Uterus (tissue), 4 donors: Measurements from ENCODE around the gene CELF2. TPM values are rescaled to one million over a fixed set of nuclear protein-coding genes. Genes with fewer than 3 reads are reported as not detected.

ENCODE experiments used
- DNase-seq, 2 donors: peaks; one replicate each; pipeline ENCODE4 v3.0.0-alpha.2; 2019 to 2020
- H3K27ac ChIP-seq, 2 donors: fragments of 200-600 bp; sonication (generic); 1 replicate in 1 of 2; 2 replicates in 1 of 2; pipeline ENCODE4 v1.5.1; 2016 to 2018
- H3K27me3 ChIP-seq, 2 donors: fragments of 200-600 bp; sonication (generic); one replicate each; pipeline ENCODE4 v1.5.1; 2018 to 2019; ENCODE audit warnings: control low read depth in 1 of 2
- H3K36me3 ChIP-seq, 2 donors: fragments of 200-600 bp; sonication (generic); one replicate each; pipeline ENCODE4 v1.5.1; 2019; ENCODE audit warnings: control low read depth in 1 of 2
- H3K4me1 ChIP-seq, 2 donors: fragments of 200-600 bp; sonication (generic); one replicate each; pipeline ENCODE4 v1.5.1; 2018 to 2019; ENCODE audit warnings: control low read depth in 1 of 2
- H3K4me3 ChIP-seq, 2 donors: fragments of 200-600 bp; sonication (generic); 1 replicate in 1 of 2; 2 replicates in 1 of 2; pipeline ENCODE4 v1.5.1; 2018 to 2019; ENCODE audit warnings: mild to moderate bottlenecking in 1 of 2
- H3K9me3 ChIP-seq, 2 donors: fragments of 200-600 bp; sonication (generic); one replicate each; pipeline ENCODE4 v1.5.1; 2019; ENCODE audit warnings: control low read depth in 1 of 2
- POLR2A ChIP-seq, 2 donors: fragments of 450-650 bp; IDR thresholded peaks; one replicate each; pipeline ENCODE4 v1.6.1; 2016; ENCODE audit warnings: antibody characterized with exemption in 2 of 2, mild to moderate bottlenecking in 1 of 2, moderate library complexity in 1 of 2
- intact Hi-C: fragments of 100-400 bp; cut with DNase I; formaldehyde crosslinking; loops from one replicate; pipeline ENCODE4 v1.15.1; 2023; ENCODE audit warnings: low total_unique reads
- total RNA-seq, 4 donors: library from RNA; depleted of rRNA in 3 of 4; stranded (reverse); fragments of >200 nt in 3 of 4; gene quantifications; one replicate each; pipeline versions ENCODE4 v1.1.0 to v1.2.4, GENCODE V29; 2014 to 2023
- TF ChIP-seq, protein P1 (sequence below), 4 experiments: fragments of 200-600 bp in 2 of 4; fragments of 450-650 bp in 2 of 4; sonication (generic) in 2 of 4; IDR thresholded peaks; one replicate each; pipeline ENCODE4 v1.5.1; 2016 to 2019; ENCODE audit warnings: antibody characterized with exemption in 4 of 4, mild to moderate bottlenecking in 2 of 4, moderate library complexity in 1 of 4
- donor health status: DM: yes; HTN: yes; CAD: no.

The CELF2 gene
- total RNA-seq, 4 donors from 2014 or later, result 12.8 to 59.2 (median 44.0) TPM

DNA sequence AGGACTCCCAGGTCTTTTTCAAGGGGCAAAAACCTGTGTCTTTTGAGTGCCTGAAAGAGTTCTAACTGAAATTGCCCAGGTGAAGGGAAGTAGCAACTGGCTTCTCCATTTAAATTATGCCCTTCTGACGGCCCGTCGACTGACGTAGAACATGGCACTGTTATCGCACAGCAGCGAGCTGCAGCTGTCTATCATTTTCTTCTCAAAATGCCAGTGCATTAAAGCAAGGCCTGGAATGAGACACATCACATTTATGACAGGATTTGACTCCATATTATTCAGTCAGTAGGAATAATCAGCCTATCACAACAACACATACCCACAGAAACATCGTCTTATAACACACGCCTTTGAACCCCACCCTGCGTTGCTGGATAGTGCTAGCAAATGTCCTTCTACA lies 69.7 kb downstream of the CELF2 start:
- Histone ChIP-seq H3K36me3 (no peaks in the 10 kb centered on the region), H3K4me3 (no peak overlapping the region), H3K9me3 (no peaks in the 10 kb centered on the region), H3K27me3 (no peaks in the 10 kb centered on the region), H3K4me1 (no peaks in the 10 kb centered on the region), H3K27ac (no peak overlapping the region)
- DNase-seq, result no peak
- intact Hi-C loops, result no loop called here
- no peak for TF ChIP-seq POLR2A (IDR thresholded peaks at IDR 0.05)
- TF ChIP-seq, protein P1, sequence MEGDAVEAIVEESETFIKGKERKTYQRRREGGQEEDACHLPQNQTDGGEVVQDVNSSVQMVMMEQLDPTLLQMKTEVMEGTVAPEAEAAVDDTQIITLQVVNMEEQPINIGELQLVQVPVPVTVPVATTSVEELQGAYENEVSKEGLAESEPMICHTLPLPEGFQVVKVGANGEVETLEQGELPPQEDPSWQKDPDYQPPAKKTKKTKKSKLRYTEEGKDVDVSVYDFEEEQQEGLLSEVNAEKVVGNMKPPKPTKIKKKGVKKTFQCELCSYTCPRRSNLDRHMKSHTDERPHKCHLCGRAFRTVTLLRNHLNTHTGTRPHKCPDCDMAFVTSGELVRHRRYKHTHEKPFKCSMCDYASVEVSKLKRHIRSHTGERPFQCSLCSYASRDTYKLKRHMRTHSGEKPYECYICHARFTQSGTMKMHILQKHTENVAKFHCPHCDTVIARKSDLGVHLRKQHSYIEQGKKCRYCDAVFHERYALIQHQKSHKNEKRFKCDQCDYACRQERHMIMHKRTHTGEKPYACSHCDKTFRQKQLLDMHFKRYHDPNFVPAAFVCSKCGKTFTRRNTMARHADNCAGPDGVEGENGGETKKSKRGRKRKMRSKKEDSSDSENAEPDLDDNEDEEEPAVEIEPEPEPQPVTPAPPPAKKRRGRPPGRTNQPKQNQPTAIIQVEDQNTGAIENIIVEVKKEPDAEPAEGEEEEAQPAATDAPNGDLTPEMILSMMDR (IDR thresholded peaks at IDR 0.05), result no peak

DNA sequence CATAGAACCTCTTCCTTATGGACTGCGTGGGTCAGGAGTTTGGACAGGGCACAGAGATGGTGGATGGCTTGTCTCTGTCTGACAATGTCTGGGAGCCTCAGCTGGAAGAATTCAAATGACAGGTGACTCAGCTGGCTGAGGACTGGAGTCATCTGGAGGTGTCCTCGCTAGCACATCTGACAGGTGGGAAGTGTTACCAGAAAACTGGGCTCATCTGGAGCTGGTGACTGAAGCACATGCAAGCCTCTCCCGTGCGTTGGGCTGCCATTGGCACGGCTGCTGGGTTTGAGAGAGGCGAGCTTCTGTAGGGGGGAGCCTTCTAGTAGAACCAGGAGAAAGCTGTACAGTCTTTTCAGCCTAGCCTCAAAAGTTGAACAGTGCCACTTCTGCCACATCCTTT lies 71.0 kb downstream of the CELF2 start:
- no peaks in the 10 kb centered on the region for H3K36me3 ChIP-seq
- TF ChIP-seq, protein P1 (IDR thresholded peaks at IDR 0.05), result no peak
- no peak for TF ChIP-seq POLR2A (IDR thresholded peaks at IDR 0.05)
- no peaks in the 10 kb centered on the region for H3K27me3 ChIP-seq
- no peaks in the 10 kb centered on the region for H3K4me1 ChIP-seq
- intact Hi-C loops, result no loop called here
- no peak for DNase-seq
- H3K9me3 ChIP-seq, result no peaks in the 10 kb centered on the region
- no peak overlapping the region for H3K27ac ChIP-seq
- H3K4me3 ChIP-seq, result no peak overlapping the region

DNA sequence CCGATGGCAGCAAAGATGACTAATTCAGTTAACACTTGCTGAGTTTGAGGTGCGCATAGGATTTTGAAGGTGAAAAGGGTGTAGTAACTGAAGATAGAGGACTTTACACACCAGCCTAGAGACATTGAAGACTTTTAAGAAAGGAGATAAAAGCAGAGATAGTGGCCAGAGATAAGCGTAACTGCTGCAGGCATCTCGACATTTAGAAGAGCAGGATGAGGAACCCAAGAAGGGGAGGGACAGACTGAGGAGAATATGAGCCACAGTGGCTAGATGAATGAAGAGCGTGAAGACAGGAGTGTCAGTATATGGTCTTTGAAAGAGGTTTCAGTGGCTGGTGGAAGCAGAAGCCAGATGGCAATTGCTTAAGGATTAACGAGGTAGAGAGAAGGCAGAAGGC lies 71.6 kb downstream of the CELF2 start:
- Histone ChIP-seq H3K27me3 (no peaks in the 10 kb centered on the region), H3K27ac (no peak overlapping the region), H3K9me3 (no peaks in the 10 kb centered on the region), H3K4me3 (no peak overlapping the region), H3K4me1 (no peaks in the 10 kb centered on the region), H3K36me3 (no peaks in the 10 kb centered on the region)
- DNase-seq, result no peak
- no peak for TF ChIP-seq POLR2A (IDR thresholded peaks at IDR 0.05)
- TF ChIP-seq, protein P1 (IDR thresholded peaks at IDR 0.05), result no peak
- intact Hi-C loops, result no loop called here

DNA sequence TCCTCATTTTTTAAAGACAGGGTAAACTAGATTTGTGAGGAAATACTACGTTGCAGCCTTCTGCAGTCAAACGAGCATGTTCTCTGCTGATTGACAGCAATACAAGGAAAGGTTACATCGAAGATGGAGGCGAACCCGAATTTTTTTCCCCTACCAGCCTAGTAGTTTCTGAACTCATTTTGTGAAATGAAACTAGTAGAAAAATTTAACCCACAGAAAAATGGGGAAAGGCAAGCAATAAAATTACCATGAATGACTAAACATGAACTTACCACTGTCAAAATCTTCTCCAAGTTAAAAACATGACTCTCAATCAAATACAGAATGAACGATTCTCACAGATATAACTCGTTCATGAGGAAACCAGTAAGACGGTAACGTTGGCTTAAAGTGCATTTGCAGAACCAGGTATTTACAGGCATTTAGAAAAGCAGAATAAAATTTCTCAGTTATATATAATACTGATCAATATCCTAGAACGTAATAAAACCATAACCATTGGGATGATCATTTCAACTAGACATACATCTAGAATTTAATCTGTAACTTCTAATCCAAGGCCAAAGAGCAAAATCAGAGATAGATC lies 73.9 kb downstream of the CELF2 start:
- intact Hi-C loops, result no loop called here
- no peak for DNase-seq
- Histone ChIP-seq H3K9me3 (no peaks in the 10 kb centered on the region), H3K4me1 (no peaks in the 10 kb centered on the region), H3K36me3 (no peaks in the 10 kb centered on the region), H3K4me3 (no peak overlapping the region), H3K27ac (no peak overlapping the region), H3K27me3 (no peaks in the 10 kb centered on the region)
- TF ChIP-seq, protein P1 (IDR thresholded peaks at IDR 0.05), result no peak
- TF ChIP-seq POLR2A (IDR thresholded peaks at IDR 0.05), result no peak

DNA sequence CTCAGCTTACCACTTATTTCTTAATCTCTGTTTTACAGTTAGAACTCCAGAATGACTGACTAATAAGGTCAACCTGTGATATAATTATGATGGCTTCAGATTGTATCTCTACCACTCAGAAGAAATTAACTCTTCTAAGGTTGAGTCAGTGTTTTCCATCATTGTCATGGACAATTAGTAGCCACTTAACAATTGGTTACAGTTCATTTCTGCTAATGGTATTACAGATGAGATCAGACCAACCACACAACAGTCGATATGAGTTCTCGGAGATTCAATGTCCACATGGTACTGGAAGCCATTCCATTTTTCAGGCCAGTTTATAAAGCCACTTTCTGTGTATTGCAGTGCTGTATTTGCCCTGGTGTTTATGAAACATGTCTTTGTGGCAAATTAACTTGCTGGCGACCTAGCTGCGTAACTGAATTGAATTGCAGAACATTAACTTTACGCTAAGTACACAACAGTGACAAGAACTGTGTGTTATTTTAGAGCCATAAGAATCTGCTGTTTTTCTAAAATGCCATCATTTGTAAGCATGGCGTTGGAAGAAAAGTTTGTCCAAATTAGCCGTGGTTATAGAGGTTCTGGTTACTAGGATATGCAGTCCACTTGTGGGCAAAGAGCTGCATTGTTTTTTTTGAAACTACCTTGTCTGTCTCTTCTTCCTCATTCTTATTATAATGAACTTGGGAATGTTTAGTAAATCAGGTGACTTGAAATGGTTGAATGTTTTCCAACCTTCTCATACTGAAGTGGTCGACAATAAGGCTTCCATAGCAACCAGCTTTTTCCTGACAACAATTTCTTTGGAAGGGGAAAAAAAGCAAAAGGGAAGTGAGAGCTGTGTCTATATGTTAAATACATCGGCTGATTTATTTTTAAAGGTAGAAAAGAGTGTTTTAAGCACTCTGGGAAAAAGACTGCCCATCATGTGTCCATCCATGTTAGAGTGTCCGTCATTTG lies 76.4 kb downstream of the CELF2 start:
- no peaks in the 10 kb centered on the region for H3K36me3 ChIP-seq
- no peak overlapping the region for H3K27ac ChIP-seq
- no peaks in the 10 kb centered on the region for H3K4me1 ChIP-seq
- H3K9me3 ChIP-seq, result no peaks in the 10 kb centered on the region
- TF ChIP-seq, protein P1 (IDR thresholded peaks at IDR 0.05), result no peak
- TF ChIP-seq POLR2A (IDR thresholded peaks at IDR 0.05), result no peak
- H3K4me3 ChIP-seq, result no peak overlapping the region
- intact Hi-C loops, result no loop called here
- DNase-seq, result no peak
- no peaks in the 10 kb centered on the region for H3K27me3 ChIP-seq
